HT-29 (cell line): ENCODE results near the gene NIF3L1. TPM values are rescaled to one million over a fixed set of nuclear protein-coding genes. Genes with fewer than 3 reads are reported as not detected.
"Not testable (repeated sequence)": the region's sequence is repeated elsewhere in the genome, so short reads cannot be mapped to it uniquely, and the experiment has no call there.

ENCODE experiments used
- DNase-seq: peaks from one replicate; pipeline ENCODE4 v3.0.0-alpha.2; 2015; ENCODE audit warnings: low spot score
- total RNA-seq: library from RNA; depleted of rRNA; stranded (reverse); fragments of >200 nt; shearing (Covaris generic); gene quantifications from 2 replicates; pipeline ENCODE4 v1.2.3, GENCODE V29; 2014

The NIF3L1 gene
- total RNA-seq, 1 experiment from 2014 or later = 38.3 TPM

DNA sequence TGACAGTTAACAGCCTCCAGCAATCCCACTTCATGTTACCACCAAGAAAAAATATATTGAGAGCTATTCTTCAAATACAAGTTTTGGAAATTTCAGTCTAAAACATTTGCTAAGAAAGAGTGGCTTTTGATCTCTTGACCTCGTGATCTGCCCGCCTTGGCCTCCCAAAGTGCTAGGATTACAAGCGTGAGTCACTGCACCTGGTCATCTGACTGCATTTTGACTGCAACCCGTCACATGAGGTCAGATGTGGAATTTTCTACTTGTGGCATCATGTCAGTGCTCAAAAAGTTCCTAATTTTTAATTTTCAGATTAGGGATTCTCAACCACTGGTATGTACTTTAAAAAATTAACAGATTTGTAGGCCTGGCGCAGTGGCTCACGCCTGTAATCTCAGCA, 15.6 kb upstream of the NIF3L1 start:
- DNase-seq = no peak

DNA sequence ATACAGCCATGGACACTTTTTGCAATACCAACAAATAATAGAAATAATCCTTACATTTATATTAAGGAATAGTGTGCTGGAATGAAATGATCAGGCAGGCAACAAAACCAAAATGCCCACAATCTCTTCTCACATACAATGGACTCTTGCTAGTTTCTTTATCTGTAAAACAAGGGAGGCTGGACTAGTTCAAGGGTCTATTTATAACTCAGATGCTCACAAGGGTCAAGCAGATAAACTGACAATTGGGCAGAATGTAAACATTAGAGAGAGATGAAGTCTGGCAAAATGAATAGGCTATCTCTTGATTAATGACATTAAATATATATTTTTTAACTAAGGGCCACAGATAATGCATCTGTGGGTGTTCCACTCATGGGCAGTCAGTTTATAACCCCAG, 11.7 kb upstream of the NIF3L1 start:
- no peak for DNase-seq

GRCh38 chr2:200878289-200878880, 10.8 kb upstream of the NIF3L1 start:
- no peak for DNase-seq

DNA sequence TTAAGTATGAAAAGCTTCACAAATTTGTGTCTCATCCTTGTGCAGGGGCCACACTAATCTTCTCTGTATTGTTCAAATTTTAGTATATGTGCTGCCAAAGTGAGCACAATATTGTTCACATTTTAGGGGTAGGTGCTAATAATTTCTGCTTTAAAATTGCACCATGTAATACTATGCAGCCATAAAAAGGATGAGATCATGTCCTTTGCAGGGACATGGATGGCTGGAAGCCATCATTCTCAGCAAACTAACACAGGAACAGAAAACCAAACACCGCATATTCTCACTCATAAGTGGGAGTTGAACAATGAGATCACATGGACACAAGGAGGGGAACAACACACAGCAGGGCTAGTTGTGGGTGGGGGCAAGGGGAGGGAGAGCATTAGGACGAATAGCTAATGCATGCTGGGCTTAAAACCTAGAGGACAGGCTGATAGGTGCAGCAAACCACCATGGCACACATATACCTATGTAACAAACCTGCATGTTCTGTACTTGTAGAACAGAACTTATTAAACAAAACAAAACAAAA, 7.4 kb upstream of the NIF3L1 start:
- not testable (repeated sequence) for DNase-seq

- DNase-seq = no peak
Observed at GRCh38 chr2:200899482-200899881, 10.3 kb downstream of the NIF3L1 start.

GRCh38 chr2:200901459-200902072, 12.4 kb downstream of the NIF3L1 start:
- DNase-seq = peak; percentile 90

DNA sequence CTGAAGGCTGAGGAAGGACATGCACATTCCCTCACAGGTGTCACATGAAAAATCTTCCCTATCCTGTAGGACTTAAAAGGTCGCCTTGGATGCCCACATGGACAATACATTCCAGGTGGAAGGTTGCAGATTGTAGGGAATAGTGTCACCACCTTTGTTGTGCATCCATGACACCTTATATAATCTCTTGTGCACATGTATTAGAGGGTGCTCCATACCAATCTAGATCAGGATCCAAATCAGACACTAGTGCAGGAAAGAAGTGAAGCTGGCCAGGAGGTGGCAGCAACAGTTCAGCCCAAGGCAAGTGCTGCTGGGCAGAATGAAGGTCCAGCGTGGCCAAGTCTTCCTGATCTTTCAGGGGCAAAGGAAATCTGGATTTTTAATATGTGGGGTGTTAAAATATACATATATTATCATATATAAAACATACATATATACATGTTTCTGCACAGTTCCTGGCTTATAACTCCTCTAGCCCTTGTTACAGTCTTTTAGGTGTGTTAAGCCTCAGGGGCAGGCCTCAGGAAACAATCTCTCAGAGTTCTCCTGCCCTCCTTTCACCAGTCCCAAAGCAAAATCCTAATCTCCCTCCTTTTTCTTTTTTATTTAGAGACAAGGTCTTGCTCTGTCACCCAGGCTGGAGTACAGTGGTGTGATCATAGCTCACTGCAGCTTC, 16.6 kb downstream of the NIF3L1 start:
- peak; percentile 84 for DNase-seq

DNA sequence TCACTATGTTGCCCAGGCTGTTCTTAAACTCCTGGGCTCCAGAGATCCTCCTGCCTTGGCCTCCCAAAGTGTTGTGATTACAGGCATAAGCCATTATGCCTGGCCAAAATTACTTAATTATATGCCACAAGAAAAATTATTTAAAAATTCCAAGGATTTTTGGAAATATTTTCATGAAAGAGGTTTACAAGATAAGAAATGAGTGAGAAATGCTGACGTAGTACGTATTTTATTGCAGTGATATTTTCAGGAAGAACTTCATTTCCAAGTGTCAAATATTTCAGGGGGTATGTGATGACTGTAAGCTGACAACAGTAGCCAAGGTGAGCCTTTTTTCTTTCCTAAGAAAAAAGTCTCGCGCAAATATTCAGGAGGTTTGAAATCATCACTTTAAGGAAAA, 20.8 kb downstream of the NIF3L1 start:
- DNase-seq = no peak

GRCh38 chr2:200913654-200914053, 24.5 kb downstream of the NIF3L1 start:
- no peak for DNase-seq

DNA sequence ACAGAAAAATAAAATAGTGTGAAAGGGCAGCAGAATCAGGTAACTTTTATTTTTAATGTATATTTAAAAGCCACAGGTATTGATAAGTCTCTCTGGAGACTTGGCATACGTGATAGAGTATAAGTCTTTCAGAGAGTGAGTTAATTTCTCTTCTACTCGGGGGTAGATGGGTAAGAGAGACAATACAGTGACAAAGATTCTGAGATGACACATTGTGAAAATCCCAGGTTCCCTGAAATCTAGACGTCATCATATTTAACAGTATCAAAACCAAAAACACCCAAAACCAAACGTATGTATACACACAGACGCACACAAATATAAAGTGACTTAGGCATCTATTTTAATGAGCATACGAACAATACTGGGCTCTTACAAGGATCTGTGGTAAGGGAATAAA, 33.3 kb downstream of the NIF3L1 start:
- DNase-seq = no peak

DNA sequence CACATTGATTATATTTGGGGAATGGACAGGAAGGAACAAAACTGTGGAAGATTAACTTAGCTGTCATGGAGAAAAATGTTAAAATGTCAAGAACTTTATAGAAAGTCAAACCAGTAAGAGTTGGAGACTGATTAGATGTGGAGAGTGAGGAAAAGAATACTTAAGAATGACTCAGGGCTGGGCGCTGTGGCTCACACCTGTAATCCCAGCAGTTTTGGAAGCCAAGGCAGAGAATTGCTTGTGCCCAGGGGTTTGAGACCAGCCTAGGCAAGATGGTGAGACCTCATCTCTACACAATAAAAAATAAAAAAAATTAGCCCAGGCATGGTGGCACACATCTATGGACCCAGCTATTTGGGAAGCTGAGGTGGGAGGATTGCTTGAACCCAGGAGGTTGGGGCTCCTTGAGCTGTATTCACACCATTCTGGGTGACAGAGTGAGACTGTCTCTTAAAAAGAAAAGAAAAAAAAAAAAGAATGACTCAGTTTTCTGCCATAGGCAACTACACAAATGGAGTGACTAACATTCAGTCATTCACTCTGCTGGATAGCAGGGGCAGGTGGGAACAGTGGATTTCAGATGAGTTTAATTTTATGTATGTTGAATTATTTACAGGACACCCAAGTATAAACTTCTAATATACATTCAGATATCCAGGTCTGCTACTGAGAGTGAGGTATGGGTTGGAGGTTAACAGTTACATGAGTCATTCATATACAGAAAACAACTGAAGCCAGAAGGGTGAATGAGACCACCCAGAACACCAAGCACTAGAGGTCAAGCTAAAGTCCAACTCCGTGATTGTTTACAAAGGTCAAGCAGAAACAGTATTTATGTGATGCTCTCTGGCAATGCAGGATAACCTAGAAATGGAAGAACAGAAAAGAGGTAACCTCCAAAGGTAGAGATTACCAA, 40.4 kb downstream of the NIF3L1 start:
- DNase-seq = no peak

DNA sequence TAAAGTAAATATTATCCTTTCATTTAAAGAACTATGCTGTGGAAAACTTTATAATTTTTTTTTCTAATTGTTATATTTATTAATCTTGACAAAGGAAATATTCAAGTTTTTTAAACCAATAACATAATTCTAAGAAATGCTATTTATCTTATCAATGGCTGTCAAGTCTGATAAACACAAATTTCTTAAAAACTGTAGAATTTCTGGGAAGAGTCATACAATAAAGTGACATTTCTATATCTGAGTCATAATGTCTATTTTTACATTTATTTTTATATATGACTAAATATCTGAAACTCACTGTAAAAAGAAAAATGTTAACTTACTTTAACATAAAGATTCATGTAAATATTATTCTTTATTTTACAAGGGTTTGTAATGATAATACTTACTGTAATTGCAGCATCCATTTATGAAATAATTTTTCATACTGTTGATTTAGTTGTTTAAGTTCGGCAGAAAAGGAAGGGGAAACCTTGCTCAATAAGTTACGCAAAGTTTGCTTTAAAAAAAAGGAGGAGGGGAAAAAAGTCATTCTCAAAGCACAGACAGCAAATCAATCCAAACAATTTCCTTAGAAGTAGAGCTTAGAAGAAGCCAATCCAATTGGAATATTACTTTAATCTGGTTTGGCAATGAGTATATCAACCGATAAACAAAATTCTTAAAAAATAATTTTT, 41.9 kb downstream of the NIF3L1 start:
- DNase-seq = no peak

DNA sequence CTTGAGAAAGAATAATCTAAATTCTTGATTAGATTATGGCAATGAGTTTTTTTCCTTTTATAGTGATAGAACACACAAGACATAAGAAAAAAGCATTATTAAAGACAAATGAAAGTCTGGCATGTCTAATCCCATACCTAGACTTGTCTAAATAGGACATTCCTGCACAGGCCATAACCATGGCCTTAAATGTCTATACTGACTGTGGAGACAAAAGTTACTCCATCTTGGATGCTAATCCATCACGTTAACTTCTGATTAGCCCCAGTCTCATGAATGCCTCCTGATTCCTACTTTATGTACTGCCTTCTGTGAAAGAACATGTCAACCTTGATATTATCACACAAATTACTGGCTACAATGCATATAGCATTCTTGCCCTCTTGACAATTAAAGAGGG, 50.7 kb downstream of the NIF3L1 start:
- DNase-seq = no peak

DNA sequence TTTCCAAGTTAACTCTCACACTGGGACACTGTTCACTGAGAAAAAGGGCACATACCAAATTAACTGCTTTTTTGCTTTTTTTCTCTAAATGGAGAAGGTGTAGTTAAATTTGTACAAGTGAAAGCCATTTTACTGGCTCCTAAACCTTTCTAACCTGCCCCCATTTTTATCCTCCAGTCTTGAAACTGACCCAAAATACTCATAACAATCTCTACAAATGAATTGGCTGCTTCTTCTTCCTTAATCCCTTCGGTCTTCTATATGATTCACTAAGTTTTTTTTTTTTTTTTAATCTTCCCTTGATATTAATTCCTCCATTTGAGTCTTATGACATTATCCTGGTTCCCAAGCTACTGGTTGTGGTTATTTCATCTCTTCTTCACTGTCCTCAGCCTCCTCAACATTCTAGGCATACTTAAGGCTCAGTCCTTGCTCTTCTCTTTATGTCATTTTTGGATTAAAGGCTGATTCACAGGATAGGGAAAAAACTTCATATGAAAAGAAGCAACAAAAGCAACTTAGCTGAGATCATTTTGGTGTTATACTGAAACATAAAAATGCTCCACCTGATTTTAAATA, 54.4 kb downstream of the NIF3L1 start:
- DNase-seq = no peak

- peak; percentile 84 for DNase-seq
Observed at GRCh38 chr2:200944467-200945394, 55.6 kb downstream of the NIF3L1 start.

DNA sequence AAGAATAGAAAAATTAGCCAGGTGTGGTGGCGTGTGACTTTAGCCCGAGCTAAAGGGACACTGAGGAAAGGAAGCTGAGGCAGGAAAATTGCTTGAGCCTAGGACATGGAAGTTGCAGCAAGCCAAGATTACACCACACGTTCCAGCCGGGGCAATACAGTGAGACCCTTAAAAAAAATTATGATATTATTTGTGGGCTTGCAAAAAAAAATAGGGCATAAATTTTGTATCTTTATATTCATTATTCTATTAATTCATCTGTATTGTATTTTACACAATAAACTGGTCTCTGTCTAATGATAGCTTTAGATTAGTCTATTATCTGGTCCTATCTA, 56.2 kb downstream of the NIF3L1 start:
- no peak for DNase-seq

DNA sequence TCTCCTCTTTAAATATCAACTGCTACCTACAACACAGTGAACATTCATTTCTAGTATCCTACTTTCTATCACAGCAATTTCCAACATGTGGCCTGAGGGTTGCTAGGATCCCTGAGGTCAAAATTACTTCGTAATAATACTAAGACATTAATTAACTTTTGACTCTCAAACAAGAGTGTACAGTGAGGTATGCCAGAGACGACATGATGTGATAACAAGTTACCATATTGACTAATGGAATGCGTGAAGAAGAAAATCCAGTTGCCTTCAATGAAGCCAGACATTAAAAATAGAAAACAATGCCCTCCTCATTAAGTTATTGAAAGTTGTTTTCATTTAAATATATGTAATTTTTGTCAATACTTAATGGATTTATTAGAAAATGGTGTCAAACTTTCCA, 61.2 kb downstream of the NIF3L1 start:
- no peak for DNase-seq
